GM18511 (cell line): ENCODE results near the gene CLBA1.

Experiments used
- ATAC-seq: cut with Tn5 transposase; IDR thresholded peaks from one replicate; pipeline ENCODE4 v1.9.1; 2021; ENCODE audit warnings: mild to moderate bottlenecking, moderate library complexity; ENCODE audit not compliant: unreplicated experiment

CLBA1 gene

DNA sequence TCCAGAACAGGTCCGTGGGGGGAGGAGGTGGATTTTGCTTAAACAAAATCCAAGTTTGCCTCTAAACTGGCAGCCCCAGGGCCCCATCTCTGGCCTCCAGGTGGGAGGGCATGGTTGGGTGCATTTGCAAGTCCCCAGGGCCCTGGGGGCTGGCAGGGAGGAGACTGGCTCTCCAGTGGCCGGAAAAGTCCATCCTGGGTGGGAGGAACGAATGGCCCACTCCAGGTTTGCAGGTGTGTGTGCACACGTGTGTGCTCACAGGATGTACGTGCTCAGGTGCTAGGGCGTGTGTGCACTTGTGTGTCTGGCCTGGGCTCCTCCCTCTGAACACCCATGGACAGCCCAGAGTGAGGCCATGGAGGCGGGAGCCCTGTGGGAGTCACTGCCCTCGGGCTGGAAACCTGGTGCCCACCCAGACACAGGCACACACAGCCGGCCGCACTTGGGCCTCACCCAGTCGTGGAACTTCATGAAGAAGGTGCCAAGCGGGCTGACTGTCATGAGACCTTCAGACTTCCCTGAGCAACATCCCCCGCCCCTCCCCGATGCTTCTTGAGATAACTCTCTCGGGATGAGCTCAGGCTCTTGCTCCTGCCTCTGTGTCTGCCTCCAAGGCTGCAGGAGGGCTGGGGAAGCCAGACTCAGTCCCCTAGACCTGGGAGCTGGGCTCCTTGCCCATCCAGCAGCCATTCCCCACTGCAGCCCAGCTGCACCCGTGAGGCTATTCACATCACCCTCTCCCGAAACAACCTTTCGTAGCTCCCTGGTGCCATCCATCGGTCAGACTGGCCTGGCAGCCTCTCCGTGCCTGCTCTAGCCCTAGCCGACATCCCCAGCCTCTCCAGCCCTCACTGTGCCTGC lies 16.8 kb upstream of the CLBA1 start:
- no peak for ATAC-seq

DNA sequence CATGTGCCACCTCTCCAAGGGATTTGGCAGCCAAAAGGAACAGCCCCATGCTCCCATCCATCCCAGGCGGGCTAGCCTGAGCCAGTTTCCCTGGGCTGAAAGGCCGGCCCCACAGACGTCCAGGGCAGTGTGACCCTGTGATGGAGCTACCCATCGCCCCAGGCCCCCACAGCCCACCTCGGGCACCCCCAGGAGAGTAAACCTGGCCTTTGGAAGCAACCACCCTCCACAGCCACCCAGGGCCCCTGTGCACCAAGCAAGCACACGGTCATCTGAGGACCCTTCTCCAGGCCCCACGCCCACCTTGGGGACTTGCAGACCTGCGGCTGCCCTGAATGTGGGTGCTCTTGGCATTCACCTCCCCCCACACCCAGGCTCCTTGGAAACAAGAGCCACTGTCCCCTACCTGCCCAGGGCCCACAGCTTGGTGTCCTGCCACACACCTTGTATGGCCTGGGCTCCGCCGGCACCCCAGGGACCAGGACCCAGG lies 15.8 kb upstream of the CLBA1 start:
- ATAC-seq = no peak

DNA sequence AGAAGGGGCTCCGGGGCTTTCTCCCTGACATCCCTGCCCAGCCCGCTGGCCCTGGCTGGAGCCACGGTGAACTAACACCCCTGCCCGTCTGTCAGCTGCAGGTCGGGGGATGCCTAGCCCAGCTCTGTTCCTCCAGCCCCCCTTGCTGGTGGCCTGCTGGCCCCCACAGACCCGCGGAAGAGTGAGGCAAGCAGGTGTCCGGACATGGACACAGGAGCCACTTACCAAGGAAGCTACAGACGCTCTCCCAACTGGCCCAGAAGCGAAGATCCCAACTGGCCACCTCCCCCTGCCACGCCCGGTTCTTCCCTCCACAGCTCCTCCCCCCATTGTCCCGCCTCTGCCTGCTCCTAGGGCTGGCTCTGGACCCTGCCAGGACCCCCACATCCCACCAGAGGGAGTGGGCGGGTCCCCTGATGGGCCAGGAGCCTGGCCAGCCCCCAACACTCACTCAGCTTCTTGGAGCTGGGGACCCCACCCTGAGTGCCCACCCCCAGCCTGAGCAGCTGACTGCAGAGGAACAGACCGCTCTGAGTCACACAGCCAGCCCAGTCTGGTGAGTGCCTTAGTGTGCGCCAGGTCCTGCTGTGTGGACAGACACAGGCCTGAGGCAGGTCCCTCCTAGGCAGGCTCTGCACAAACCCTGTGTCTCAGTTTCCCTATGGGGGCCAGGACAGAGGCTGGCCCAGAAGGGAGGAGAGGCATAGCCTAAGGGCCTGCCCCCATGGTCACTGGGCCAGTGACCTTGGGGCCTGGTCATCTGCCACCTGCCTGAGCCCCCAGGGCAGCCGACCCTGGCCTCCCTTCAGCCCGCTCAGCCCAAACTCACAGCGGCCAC lies 15.1 kb upstream of the CLBA1 start:
- ATAC-seq = no peak

DNA sequence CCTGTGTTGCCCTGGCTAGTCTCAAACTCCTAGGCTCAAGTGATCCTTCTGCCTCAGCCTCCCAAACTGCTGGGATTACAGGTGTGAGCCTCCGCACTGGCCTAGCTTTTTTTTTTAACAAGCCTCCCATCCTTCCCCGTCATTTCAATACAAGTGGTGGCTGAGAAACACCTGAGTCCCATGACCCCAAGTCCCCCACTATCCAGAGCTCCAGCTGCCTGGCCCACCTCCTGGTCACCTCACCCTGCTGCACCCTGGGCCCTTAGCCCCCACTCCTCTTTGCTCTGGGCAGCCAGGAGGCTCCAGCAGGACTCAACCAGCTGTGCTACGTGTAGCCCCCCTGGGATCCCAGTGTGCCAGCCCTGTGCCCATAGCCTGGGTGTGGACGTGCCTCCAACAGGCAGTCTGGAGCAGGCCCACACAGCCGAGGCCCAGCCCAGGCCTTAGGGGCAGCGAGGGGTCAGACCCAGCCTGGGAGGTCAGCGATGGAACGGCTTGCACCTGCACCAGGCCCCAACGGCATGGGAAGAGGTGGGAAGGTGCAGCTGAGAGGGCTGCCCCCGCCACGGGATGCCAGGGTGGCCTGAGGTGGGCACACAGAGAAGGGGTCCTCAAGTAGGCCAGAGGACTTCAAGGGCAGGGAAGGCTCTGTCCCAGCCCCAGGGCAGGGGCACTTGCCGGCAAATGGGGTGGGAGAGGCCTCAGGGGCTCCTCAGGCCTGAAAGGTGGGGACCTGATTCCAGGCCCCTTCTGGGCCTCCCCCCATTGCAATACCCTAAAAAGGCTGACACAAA lies 13.9 kb upstream of the CLBA1 start:
- no peak for ATAC-seq

DNA sequence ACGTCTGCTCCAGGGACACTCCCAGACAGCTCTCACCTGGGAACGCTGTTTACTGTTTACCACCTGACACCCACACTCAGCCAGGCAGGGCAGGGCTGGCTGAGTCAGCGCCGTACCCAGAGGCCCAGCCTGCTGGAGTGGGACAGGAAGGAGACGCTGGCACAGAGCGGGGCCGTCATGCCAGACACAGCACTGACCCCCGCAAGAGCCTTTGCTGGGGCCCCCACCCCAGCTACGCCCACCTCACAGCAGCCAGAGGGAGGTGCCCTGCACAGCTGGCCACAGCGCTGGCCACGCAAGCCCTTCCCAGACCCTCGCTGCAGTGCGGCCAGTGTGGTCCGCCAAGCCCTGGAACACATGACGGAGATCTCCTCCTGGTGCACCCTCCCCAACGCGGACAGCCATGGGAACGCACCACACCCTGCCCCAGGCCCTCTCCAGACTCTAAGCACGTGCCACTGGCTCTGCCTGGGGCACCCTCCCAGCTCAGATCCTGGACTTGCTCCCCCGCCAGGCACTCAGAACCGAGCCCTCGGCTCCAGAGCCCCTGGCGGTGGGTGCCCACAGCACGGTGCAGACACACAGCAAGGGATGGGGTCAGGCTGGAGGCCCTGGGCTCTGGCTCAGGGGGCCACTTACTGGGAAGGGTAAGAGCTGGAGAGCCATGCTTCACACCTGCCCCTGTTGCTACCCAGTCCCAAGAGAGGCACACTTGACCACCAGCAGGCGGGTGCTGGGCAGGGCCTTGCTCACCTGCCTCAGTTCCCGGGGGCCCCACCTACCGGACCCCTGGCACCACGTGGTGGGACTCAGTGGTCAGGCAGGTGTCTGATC lies 13.1 kb upstream of the CLBA1 start:
- no peak for ATAC-seq

DNA sequence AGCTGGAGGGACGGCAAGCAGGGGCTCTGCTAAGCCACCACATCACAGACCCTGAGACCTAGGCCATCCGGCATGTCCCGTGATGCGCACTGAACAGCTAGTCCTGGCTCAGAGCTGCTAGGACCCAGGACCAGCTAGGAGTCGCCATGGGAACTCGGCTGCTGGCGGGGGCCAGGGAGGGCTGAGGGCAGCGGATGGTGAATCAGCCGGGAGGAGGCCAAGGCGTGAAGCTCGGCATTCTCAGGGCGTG lies 12.5 kb upstream of the CLBA1 start:
- no peak for ATAC-seq

DNA sequence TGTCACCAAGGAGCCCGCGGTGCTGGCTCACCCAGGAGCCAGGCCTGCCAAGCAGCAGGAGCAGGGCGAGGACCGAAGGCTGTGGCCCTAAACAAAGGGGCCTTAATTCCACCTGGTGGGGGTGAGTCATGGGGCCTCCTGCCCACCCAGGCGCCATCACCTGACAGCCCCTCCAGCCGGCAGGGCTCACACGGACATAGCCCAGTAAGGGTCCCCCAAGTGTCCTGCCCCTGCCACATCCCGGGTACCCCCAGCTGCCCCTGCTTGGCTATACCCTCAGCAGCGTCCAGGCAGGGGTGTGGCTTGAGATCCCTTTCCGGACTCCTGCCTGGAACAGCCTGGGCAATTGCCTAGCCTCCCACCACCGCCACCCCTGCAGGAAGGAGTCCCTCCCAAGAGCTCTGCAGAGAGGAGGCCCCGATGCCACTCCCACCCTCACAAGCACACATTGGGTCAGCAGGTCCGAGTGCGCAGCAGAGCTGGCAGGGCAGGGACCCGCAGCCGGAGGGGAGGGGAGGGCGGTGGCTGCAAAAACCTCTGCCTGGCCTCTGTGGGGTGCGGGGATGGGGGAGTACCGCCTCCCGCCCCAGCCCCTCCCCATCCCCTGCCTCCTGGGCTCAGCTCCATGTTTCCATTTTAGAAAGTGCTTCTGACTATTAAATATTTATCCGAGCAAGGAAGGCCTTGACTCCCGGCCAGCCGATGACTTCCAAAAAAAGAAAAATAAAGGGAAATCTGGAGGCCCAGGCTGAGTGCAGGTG lies 12.0 kb upstream of the CLBA1 start:
- no peak for ATAC-seq

DNA sequence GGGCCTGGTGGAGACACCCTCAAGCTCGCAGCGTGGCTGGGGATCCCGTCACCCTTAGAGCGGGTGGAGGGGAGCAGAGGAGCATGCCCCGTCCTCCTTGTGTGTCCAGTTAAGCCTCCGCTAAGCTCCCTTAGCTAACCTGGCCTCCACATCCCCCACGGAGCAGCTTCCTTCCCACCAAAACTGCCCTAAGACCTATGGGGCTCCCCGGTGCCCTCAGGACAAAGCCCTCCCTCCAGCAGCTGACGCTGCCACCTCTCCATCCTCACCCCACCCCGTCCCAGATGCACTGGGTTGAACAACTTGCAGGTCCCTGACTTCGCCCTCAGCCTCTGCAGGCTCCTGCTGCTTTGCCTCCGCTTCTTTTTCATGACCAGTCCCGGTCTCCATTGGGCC lies 11.4 kb upstream of the CLBA1 start:
- ATAC-seq = no peak

DNA sequence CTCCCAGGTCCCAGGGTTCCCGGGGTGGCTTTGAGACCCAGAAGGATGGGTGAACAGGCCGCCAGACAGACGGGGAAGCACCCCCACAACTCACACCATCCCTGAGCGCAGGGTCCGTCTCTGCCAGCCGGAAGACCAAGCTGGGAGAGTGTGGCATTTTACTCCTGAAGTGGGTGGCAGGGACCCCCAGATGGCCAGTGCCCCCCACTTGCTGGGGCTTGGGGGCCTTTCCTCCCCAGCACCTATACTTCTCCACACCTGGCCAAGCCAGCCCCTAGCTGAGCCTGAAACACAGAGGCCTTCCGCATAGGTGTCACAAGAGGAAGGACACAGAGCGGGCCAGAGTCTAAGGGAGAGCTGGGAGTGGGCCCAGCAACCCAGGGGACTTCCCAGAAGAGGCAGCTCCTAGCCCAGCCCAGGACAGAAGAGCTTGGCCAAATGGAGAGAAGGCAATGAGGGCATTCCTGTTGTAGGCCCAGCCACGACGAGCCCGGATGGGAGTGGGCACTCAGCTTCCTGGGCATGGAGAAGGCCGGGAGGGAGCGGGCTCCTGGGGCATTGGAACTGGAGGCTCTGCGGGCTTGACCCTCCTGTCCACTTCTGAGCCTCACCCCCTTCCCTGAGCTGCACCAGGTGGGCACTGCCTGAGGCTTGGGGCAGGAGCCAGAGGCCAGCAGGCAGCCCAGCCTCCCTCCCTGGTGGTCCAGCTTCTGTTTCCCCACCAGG lies 10.8 kb upstream of the CLBA1 start:
- ATAC-seq = no peak

DNA sequence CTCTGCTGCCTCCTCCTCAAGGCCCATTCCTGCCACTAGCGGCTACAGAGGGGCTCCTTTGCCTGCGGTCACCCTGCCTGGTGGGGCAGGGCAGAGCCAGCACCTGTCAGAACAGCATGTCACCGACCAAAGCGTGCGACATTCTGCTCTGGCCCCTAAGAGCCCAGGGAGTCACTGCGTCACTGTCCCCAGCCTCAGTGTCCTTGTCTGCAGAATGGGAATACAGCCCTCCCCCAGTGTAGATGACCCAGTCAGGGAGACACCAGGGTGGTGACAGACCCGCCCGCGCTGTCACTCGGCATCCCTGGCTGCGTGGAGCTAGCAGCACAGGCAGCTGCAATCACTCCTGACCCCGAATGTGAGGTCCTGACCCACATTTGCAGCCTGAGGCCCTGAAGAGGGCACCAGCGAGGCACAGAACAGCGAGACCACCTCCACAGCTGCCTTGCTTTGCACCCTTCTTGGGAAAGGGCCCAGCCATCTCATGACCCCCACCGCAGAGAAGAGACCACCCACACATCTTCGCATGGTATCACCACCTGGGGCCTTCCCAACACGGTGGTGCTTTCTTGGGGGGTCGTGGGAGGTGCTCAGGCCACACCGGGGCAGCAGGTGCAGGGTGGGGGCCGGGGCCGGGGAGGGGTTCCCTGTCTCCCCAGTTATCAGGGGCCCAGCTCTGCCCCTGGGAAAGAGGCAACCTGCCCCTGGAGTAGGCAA lies 9.9 kb upstream of the CLBA1 start:
- no peak for ATAC-seq

DNA sequence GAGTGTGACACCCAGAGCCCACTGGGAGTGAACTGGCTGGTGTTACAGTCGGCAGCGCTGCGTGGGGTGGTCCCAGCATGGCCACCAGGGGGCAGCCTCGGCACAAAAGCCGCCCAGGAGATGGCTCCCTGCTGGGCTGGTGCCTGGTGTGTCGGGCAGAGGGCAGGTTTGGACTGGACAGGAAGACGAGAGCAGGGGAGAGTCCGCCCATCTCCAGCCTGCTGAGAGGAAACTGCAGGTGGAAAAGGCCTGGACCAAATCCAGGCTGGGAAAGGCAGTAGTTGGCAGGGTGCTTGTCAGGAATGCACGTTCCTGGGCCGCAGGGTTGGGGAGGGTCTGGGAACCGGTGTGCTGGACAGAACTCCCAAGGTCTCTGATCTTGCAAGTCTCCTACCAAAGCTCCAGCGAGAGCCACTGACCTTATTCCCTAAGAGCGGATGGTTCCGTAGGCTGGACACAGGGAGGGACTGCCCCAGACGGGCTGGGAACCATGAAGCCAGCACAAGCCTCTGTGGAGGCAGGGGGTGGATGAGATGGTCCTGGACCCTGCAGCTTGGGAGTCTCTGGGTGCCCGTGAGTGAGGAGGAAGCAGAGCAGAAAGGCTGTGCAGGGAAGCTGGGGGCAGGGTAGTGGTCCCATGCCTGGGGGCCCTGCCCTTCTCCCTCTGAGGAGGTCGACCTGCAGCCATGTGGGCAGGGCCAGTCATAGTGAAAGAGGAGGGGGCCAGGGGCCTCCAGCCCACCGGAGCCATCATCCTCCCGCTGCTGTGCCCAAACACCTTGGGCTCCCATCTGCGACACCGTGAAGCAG lies 9.2 kb upstream of the CLBA1 start:
- no peak for ATAC-seq

DNA sequence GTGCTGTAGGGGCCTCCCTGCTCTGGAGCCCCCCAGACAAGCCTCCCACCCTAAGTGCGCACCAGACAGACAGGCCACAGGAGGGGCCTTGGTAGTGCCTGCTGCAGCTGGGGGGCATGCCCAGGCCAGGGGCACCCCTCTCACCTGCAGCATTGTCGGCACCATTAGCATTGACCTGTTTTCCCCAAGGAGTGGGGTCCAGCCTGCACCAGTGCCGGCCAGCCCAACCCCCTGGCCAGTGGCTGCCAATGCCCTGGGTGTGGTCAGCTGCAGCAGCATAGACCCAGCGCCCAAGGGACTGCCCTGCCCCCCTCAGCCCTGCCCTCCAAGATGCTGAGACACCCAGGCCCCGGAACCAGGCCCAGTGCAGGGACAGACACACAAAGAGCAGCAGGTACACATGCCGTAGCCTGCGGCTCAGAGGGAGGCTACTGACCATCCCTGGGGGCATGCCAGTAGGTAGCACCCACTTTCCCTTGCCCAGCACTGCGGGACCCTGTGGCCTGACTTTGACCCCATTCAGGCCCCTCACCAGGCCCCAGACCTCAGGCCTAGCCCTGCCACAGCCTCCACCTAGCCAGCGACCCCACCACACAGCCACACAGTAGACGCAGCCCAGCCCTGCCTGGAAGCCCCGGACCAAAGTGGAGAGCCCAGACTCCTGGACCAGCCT lies 8.4 kb upstream of the CLBA1 start:
- ATAC-seq = no peak

DNA sequence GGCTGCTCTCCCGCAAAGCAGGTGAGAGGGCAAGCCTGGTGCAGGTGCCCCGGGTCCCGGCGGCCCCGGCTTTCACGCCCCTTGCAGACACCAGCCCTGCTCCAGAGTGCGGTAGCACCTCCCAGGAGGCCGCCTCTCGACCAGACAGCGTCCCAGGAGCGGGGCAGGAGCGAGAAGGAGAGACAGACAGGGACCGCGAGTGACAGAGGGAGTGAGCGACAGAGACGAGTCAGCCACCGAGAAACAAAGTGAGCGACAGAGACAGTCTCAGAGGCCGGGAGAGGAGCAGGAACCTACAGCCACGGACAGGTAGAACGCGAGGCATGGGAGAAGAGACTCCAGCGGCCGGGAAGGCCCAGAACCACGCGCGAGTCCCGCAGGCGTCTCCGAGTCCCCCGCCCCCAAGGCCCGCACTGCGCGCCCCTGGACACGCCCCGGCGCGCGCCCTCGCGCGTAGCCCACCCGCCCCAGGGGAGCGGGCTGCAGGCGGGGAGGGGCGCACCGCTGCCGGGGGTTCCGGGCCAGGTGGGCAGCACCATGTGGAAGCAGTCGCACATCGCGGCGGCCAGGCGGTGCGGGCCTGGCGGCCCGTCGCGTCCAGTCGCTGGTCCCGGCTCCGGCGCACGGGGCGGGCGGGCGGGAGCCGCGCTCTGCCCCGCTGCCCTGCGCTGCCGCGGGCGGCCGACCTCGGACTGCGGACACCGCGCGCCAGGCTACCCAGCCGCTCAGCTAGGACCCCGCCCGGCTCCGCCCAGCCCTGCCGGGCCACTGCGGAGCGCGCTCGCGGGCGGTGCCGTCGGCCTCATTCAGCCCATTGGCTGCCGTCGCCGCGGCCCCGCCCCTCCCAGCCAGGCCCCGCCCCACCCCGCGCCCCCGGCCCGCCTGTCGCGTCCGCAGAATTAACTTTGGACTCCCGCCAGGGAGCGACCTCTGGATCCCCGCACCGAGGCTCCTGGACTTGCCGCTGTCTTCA lies 7.6 kb upstream of the CLBA1 start, which contains the start of gene AHNAK2:
Gene AHNAK2 (minus strand): TSS at position 694 of the 973 bp plus-strand sequence. CDS start 137 bp downstream, at position 557.
- ATAC-seq = no peak

DNA sequence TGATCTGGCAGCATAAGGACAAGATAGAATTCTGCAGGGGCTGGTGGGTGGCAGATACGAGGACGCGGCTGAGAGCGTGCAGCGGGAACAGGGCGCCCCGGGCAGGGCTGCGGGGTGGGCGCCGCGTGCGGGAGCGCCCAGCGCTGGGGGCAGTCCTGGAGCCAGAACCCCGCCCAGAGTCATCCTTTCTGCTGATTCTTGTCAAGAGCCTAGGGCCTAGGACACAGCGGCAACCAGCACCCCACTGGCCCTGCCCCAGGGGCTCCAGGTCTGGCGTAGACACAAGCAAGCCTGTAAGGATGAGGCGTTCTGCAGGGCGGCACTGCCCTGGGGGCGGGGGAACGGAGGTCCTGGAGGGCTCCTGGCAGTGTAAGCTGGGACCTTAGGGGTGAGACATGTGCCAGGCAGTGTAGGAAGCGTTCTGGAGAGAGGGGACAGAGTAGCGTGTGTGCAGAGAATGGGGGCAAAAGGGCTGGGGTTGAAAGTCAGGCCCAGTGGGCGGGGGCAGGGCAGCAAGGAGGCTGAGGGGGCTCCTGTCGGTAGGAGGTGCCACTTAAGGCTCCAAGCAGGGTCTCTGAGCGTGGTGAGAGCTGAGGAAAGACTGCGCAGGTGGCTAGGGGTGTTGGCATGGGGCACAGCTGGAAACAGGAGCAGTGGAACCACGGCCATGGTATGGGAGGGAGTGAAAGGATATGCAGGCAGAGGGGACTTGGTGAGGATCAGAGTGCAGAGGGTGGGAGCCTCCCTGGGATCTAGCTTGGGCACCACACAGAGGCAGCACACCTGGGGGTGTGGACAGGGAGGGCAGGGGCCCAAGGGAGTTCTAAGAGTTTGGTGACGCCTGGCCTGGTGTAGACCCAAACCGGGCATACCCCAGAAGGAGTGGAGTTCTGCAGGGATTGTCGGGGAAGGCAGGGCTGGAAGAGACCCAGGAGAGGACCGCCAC lies 6.6 kb upstream of the CLBA1 start:
- ATAC-seq = no peak
